OCI-LY3 (cell line): ENCODE data around the gene MUC5B.
"Not testable (repeated sequence)": the region's sequence is repeated elsewhere in the genome, so short reads cannot be mapped to it uniquely, and the experiment has no call there.

Source experiments
- CTCF ChIP-seq: fragments of 200-600, 300-600 bp; sonication (generic); IDR thresholded peaks from 2 replicates; pipeline ENCODE4 v1.5.1; 2014; ENCODE audit warnings: antibody characterized with exemption, low read length, low read depth
- EZH2phosphoT487 ChIP-seq: fragments of 200-600 bp; shearing (Covaris generic); IDR thresholded peaks from 2 replicates; pipeline ENCODE4 v1.6.1; 2018; ENCODE audit warnings: antibody characterized with exemption, mixed run types, low read depth

GRCh38 chr11:1265480-1265879 is 42.6 kb downstream of the MUC5B start:
- TF ChIP-seq CTCF, EZH2phosphoT487: not testable (repeated sequence)
